SJCRH30 (cell line): ENCODE measurements around the gene EP400. TPM values are rescaled to one million over a fixed set of nuclear protein-coding genes. Genes with fewer than 3 reads are reported as not detected.
"Not testable (repeated sequence)": the region's sequence is repeated elsewhere in the genome, so short reads cannot be mapped to it uniquely, and the experiment has no call there.

Experiments
- DNase-seq, 2 experiments: peaks; one replicate each; pipeline ENCODE4 v3.0.0-alpha.2; 2015 to 2020
- H3K27ac ChIP-seq: fragments of 250-450 bp; sonication (Bioruptor Pico); 2 replicates; pipeline ENCODE4 v1.5.1; 2020; ENCODE audit warnings: mild to moderate bottlenecking, moderate library complexity
- H3K27me3 ChIP-seq: fragments of 250-450 bp; sonication (Bioruptor Pico); 2 replicates; pipeline ENCODE4 v1.5.1; 2020; ENCODE audit warnings: mild to moderate bottlenecking, moderate library complexity
- H3K36me3 ChIP-seq: fragments of 250-450 bp; sonication (Bioruptor Pico); 2 replicates; pipeline ENCODE4 v1.5.1; 2020; ENCODE audit warnings: mild to moderate bottlenecking, moderate library complexity
- H3K4me1 ChIP-seq: fragments of 250-450 bp; sonication (Bioruptor Pico); 2 replicates; pipeline ENCODE4 v1.5.1; 2020; ENCODE audit warnings: mild to moderate bottlenecking, moderate library complexity
- H3K4me3 ChIP-seq: fragments of 250-450 bp; sonication (Bioruptor Pico); 2 replicates; pipeline ENCODE4 v1.5.1; 2020; ENCODE audit warnings: mild to moderate bottlenecking, moderate library complexity
- H3K9me3 ChIP-seq: fragments of 250-450 bp; sonication (Bioruptor Pico); replicated peaks from 2 replicates; pipeline ENCODE4 v1.5.1; 2020; ENCODE audit warnings: mild to moderate bottlenecking, moderate library complexity
- total RNA-seq: library from RNA; depleted of rRNA; stranded (reverse); fragments of >200 nt; shearing (Covaris generic); gene quantifications from 2 replicates; pipeline ENCODE4 v1.2.3, GENCODE V29; 2014

EP400 gene
- total RNA-seq, 1 experiment from 2014 or later: 17.0 TPM

- no peak for DNase-seq
- Histone ChIP-seq H3K27ac (no peak overlapping the region), H3K4me3 (no peak overlapping the region), H3K27me3 (no peaks in the 10 kb centered on the region), H3K9me3 (no peaks in the 10 kb centered on the region), H3K4me1 (no peaks in the 10 kb centered on the region), H3K36me3 (peaks cover 59% of the 10 kb centered on the region)
These were observed 80.8 kb downstream of the EP400 start for GRCh38 chr12:132030367-132031038.

- H3K36me3 ChIP-seq: peaks cover 56% of the 10 kb centered on the region
- H3K4me3 ChIP-seq: no peak overlapping the region
- no peak for DNase-seq
- no peaks in the 10 kb centered on the region for H3K9me3 ChIP-seq
- no peaks in the 10 kb centered on the region for H3K27me3 ChIP-seq
- H3K4me1 ChIP-seq: no peaks in the 10 kb centered on the region
- no peak overlapping the region for H3K27ac ChIP-seq
These were observed 83.9 kb downstream of the EP400 start for GRCh38 chr12:132033627-132034026.

- DNase-seq: no peak
- H3K27me3 ChIP-seq: no peaks in the 10 kb centered on the region
- no peak overlapping the region for H3K27ac ChIP-seq
- no peaks in the 10 kb centered on the region for H3K9me3 ChIP-seq
- H3K4me1 ChIP-seq: no peaks in the 10 kb centered on the region
- no peak overlapping the region for H3K4me3 ChIP-seq
- H3K36me3 ChIP-seq: peaks cover 45% of the 10 kb centered on the region
These were observed 86.4 kb downstream of the EP400 start for GRCh38 chr12:132036063-132036683.

GRCh38 chr12:132040906-132041606, 91.3 kb downstream of the EP400 start:
- H3K27me3 ChIP-seq: no peaks in the 10 kb centered on the region
- peaks cover 38% of the 10 kb centered on the region for H3K36me3 ChIP-seq
- no peaks in the 10 kb centered on the region for H3K9me3 ChIP-seq
- H3K27ac ChIP-seq: no peak overlapping the region
- no peak overlapping the region for H3K4me3 ChIP-seq
- DNase-seq: no peak
- no peaks in the 10 kb centered on the region for H3K4me1 ChIP-seq

- no peak for DNase-seq
- Histone ChIP-seq H3K36me3 (peaks cover 38% of the 10 kb centered on the region), H3K27ac (no peak overlapping the region), H3K4me3 (no peak overlapping the region), H3K27me3 (no peaks in the 10 kb centered on the region), H3K9me3 (no peaks in the 10 kb centered on the region), H3K4me1 (peaks cover 16% of the 10 kb centered on the region)
These were observed 93.5 kb downstream of the EP400 start for GRCh38 chr12:132043216-132043615.

GRCh38 chr12:132043770-132044467, 94.2 kb downstream of the EP400 start:
- Histone ChIP-seq H3K27ac (no peak overlapping the region), H3K27me3 (no peaks in the 10 kb centered on the region), H3K36me3 (peaks cover 40% of the 10 kb centered on the region), H3K4me3 (no peak overlapping the region), H3K9me3 (no peaks in the 10 kb centered on the region), H3K4me1 (peaks cover 17% of the 10 kb centered on the region)
- DNase-seq: no peak

GRCh38 chr12:132044661-132045412, 95.1 kb downstream of the EP400 start:
- H3K4me1 ChIP-seq: peaks cover 17% of the 10 kb centered on the region
- no peaks in the 10 kb centered on the region for H3K9me3 ChIP-seq
- no peak for DNase-seq
- no peak overlapping the region for H3K27ac ChIP-seq
- H3K4me3 ChIP-seq: no peak overlapping the region
- no peaks in the 10 kb centered on the region for H3K27me3 ChIP-seq
- peaks cover 46% of the 10 kb centered on the region for H3K36me3 ChIP-seq

- H3K27ac ChIP-seq: no peak overlapping the region
- H3K4me1 ChIP-seq: peaks cover 17% of the 10 kb centered on the region
- H3K36me3 ChIP-seq: peaks cover 55% of the 10 kb centered on the region
- H3K9me3 ChIP-seq: no peaks in the 10 kb centered on the region
- H3K4me3 ChIP-seq: no peak overlapping the region
- DNase-seq: no peak
- H3K27me3 ChIP-seq: no peaks in the 10 kb centered on the region
These were observed 96.0 kb downstream of the EP400 start for GRCh38 chr12:132045751-132046150.

GRCh38 chr12:132046561-132046960, 96.8 kb downstream of the EP400 start:
- no peak for DNase-seq
- Histone ChIP-seq H3K4me3 (no peak overlapping the region), H3K4me1 (peaks cover 17% of the 10 kb centered on the region), H3K36me3 (peaks cover 63% of the 10 kb centered on the region), H3K27me3 (no peaks in the 10 kb centered on the region), H3K27ac (no peak overlapping the region), H3K9me3 (no peaks in the 10 kb centered on the region)

GRCh38 chr12:132047630-132048029, 97.9 kb downstream of the EP400 start:
- H3K4me1 ChIP-seq: peaks cover 17% of the 10 kb centered on the region
- H3K27ac ChIP-seq: peak overlapping the region; percentile 68
- not testable (repeated sequence) for H3K4me3 ChIP-seq, H3K9me3 ChIP-seq, H3K27me3 ChIP-seq
- peaks cover 70% of the 10 kb centered on the region for H3K36me3 ChIP-seq
- peak; percentile 38 to 41 for DNase-seq

- peaks cover 71% of the 10 kb centered on the region for H3K36me3 ChIP-seq
- no peaks in the 10 kb centered on the region for H3K9me3 ChIP-seq
- no peak for DNase-seq
These were observed 99.7 kb downstream of the EP400 start for GRCh38 chr12:132049442-132049841.

GRCh38 chr12:132049876-132050275, 100.1 kb downstream of the EP400 start:
- Histone ChIP-seq H3K4me3 (no peak overlapping the region), H3K27ac (no peak overlapping the region), H3K4me1 (peaks cover 17% of the 10 kb centered on the region), H3K9me3 (no peaks in the 10 kb centered on the region), H3K36me3 (peaks cover 72% of the 10 kb centered on the region), H3K27me3 (no peaks in the 10 kb centered on the region)
- peak in 1 of 2 experiments; percentile 7 for DNase-seq

More at GRCh38 chr12:132049442-132049841, 99.7 kb downstream of the EP400 start:
- no peak overlapping the region for H3K4me3 ChIP-seq
- H3K4me1 ChIP-seq: peaks cover 17% of the 10 kb centered on the region
- H3K27ac ChIP-seq: no peak overlapping the region
- H3K27me3 ChIP-seq: no peaks in the 10 kb centered on the region

GRCh38 chr12:132051718-132052117, 102.0 kb downstream of the EP400 start:
- not testable (repeated sequence) for H3K9me3 ChIP-seq, H3K4me3 ChIP-seq, H3K27me3 ChIP-seq, H3K27ac ChIP-seq
- DNase-seq: peak; percentile 27 to 45
- Histone ChIP-seq H3K4me1 (peaks cover 16% of the 10 kb centered on the region), H3K36me3 (peaks cover 68% of the 10 kb centered on the region)

- peaks cover 9% of the 10 kb centered on the region for H3K4me1 ChIP-seq
- no peaks in the 10 kb centered on the region for H3K27me3 ChIP-seq
- H3K4me3 ChIP-seq: no peak overlapping the region
- H3K9me3 ChIP-seq: no peaks in the 10 kb centered on the region
- H3K27ac ChIP-seq: no peak overlapping the region
- DNase-seq: no peak
- peaks cover 68% of the 10 kb centered on the region for H3K36me3 ChIP-seq
These were observed 102.6 kb downstream of the EP400 start for GRCh38 chr12:132052196-132052932.
